Activated CD4-positive, alpha-beta memory T cell treated with anti-CD3 and anti-CD28 coated beads, Interleukin-2, amount 10 ng/mL, durations not matched to agents 7 days and 5 days (primary cell): ENCODE measurements around the gene MYOZ2. TPM values are rescaled to one million over a fixed set of nuclear protein-coding genes. Genes with fewer than 3 reads are reported as not detected.

ENCODE experiments used
- CTCF ChIA-PET: fragments of 350-600 bp; sonication (Branson Sonifier 250); formaldehyde crosslinking; loops from one replicate; lab custom pipeline; 2021; ENCODE audit warnings: antibody characterized with exemption, inconsistent platforms; lab: Charles Lee
- POLR2A ChIA-PET: fragments of 350-600 bp; sonication (Branson Sonifier 250); formaldehyde crosslinking; loops from one replicate; lab custom pipeline; 2021; ENCODE audit warnings: antibody characterized with exemption; lab: Charles Lee
- DNase-seq: peaks from one replicate; pipeline ENCODE4 v3.0.0-alpha.2; 2020
- H3K27ac Mint-ChIP-seq: one replicate; pipeline ENCODE4 v1.8.0; 2021; ENCODE audit warnings: mild to moderate bottlenecking, mixed read lengths
- H3K27me3 Mint-ChIP-seq: one replicate; pipeline ENCODE4 v1.8.0; 2021; ENCODE audit warnings: mixed read lengths
- H3K36me3 Mint-ChIP-seq: one replicate; pipeline ENCODE4 v1.8.0; 2021; ENCODE audit warnings: low read depth, mixed read lengths
- H3K4me1 Mint-ChIP-seq: one replicate; pipeline ENCODE4 v1.8.0; 2021; ENCODE audit warnings: mixed read lengths
- H3K4me3 Mint-ChIP-seq: one replicate; pipeline ENCODE4 v1.8.0; 2021; ENCODE audit warnings: mild to moderate bottlenecking, mixed read lengths
- H3K9me3 Mint-ChIP-seq: one replicate; pipeline ENCODE4 v1.8.0; 2021; ENCODE audit warnings: mixed read lengths
- total RNA-seq, 2 experiments: library from RNA; stranded (reverse); gene quantifications; one replicate each; pipeline ENCODE4 v1.2.3, GENCODE V29; 2021

Gene MYOZ2
- total RNA-seq, 2 experiments from 2014 or later = not detected

GRCh38 chr4:119110121-119110520, 25.5 kb upstream of the MYOZ2 start:
- peaks cover 4% of the 10 kb centered on the region for H3K4me1 Mint-ChIP-seq
- H3K36me3 Mint-ChIP-seq = no peaks in the 10 kb centered on the region
- H3K4me3 Mint-ChIP-seq = no peak overlapping the region
- no peaks in the 10 kb centered on the region for H3K9me3 Mint-ChIP-seq
- ChIA-PET POLR2A (no interaction called here), CTCF (no interaction called here)
- no peaks in the 10 kb centered on the region for H3K27me3 Mint-ChIP-seq
- no peak overlapping the region for H3K27ac Mint-ChIP-seq
- DNase-seq = no peak

GRCh38 chr4:119111296-119111695, 24.3 kb upstream of the MYOZ2 start:
- H3K27ac Mint-ChIP-seq = no peak overlapping the region
- ChIA-PET POLR2A (no interaction called here), CTCF (no interaction called here)
- peaks cover 2% of the 10 kb centered on the region for H3K27me3 Mint-ChIP-seq
- H3K36me3 Mint-ChIP-seq = no peaks in the 10 kb centered on the region
- no peak for DNase-seq
- H3K9me3 Mint-ChIP-seq = no peaks in the 10 kb centered on the region
- peaks cover 4% of the 10 kb centered on the region for H3K4me1 Mint-ChIP-seq
- no peak overlapping the region for H3K4me3 Mint-ChIP-seq

GRCh38 chr4:119113033-119113655, 22.5 kb upstream of the MYOZ2 start:
- no peaks in the 10 kb centered on the region for H3K36me3 Mint-ChIP-seq
- H3K27ac Mint-ChIP-seq = no peak overlapping the region
- ChIA-PET CTCF (no interaction called here), POLR2A (no interaction called here)
- H3K27me3 Mint-ChIP-seq = peaks cover 2% of the 10 kb centered on the region
- no peak overlapping the region for H3K4me3 Mint-ChIP-seq
- no peak for DNase-seq
- H3K9me3 Mint-ChIP-seq = no peaks in the 10 kb centered on the region
- peaks cover 4% of the 10 kb centered on the region for H3K4me1 Mint-ChIP-seq

- no peak for DNase-seq
- Mint-ChIP-seq H3K36me3 (no peaks in the 10 kb centered on the region), H3K4me3 (no peak overlapping the region), H3K9me3 (no peaks in the 10 kb centered on the region), H3K27ac (no peak overlapping the region), H3K4me1 (peaks cover 4% of the 10 kb centered on the region), H3K27me3 (peaks cover 2% of the 10 kb centered on the region)
- ChIA-PET POLR2A (interaction anchor here (0.6 kb wide), 1 partner anchor 27 kb away, joined by 3 read pairs; no protein-coding TSS in a partner anchor), CTCF (no interaction called here)
Measured at GRCh38 chr4:119116021-119116420, 19.6 kb upstream of the MYOZ2 start.

GRCh38 chr4:119116925-119117900, 18.4 kb upstream of the MYOZ2 start:
- H3K4me1 Mint-ChIP-seq = peaks cover 4% of the 10 kb centered on the region
- peaks cover 2% of the 10 kb centered on the region for H3K27me3 Mint-ChIP-seq
- DNase-seq = no peak
- H3K4me3 Mint-ChIP-seq = no peak overlapping the region
- no peaks in the 10 kb centered on the region for H3K36me3 Mint-ChIP-seq
- H3K9me3 Mint-ChIP-seq = no peaks in the 10 kb centered on the region
- no peak overlapping the region for H3K27ac Mint-ChIP-seq
- ChIA-PET POLR2A (interaction anchor here (0.6 kb wide), 1 partner anchor 26 kb away, joined by 3 read pairs; no protein-coding TSS in a partner anchor), CTCF (no interaction called here)

- DNase-seq = no peak
- no peak overlapping the region for H3K27ac Mint-ChIP-seq
- ChIA-PET POLR2A (no interaction called here), CTCF (no interaction called here)
- peaks cover under 1% of the 10 kb centered on the region for H3K4me1 Mint-ChIP-seq
- H3K9me3 Mint-ChIP-seq = no peaks in the 10 kb centered on the region
- H3K4me3 Mint-ChIP-seq = no peak overlapping the region
- H3K27me3 Mint-ChIP-seq = peaks cover 2% of the 10 kb centered on the region
- no peaks in the 10 kb centered on the region for H3K36me3 Mint-ChIP-seq
Measured at GRCh38 chr4:119118397-119118796, 17.2 kb upstream of the MYOZ2 start.

GRCh38 chr4:119124352-119124751, 11.3 kb upstream of the MYOZ2 start:
- ChIA-PET CTCF (no interaction called here), POLR2A (no interaction called here)
- no peak overlapping the region for H3K27ac Mint-ChIP-seq

GRCh38 chr4:119125931-119126330, 9.7 kb upstream of the MYOZ2 start:
- Mint-ChIP-seq H3K27ac (no peak overlapping the region), H3K27me3 (no peaks in the 10 kb centered on the region), H3K9me3 (no peaks in the 10 kb centered on the region), H3K36me3 (no peaks in the 10 kb centered on the region), H3K4me3 (no peak overlapping the region), H3K4me1 (no peaks in the 10 kb centered on the region)
- no peak for DNase-seq
- CTCF ChIA-PET = no interaction called here
- POLR2A ChIA-PET = no interaction called here

More at GRCh38 chr4:119124352-119124751, 11.3 kb upstream of the MYOZ2 start:
- Mint-ChIP-seq H3K36me3 (no peaks in the 10 kb centered on the region), H3K9me3 (no peaks in the 10 kb centered on the region), H3K27me3 (no peaks in the 10 kb centered on the region), H3K4me1 (no peaks in the 10 kb centered on the region), H3K4me3 (no peak overlapping the region)
- no peak for DNase-seq

- no peaks in the 10 kb centered on the region for H3K36me3 Mint-ChIP-seq
- H3K4me1 Mint-ChIP-seq = no peaks in the 10 kb centered on the region
- ChIA-PET POLR2A (no interaction called here), CTCF (no interaction called here)
- no peak overlapping the region for H3K27ac Mint-ChIP-seq
- no peak overlapping the region for H3K4me3 Mint-ChIP-seq
- no peak for DNase-seq
- H3K9me3 Mint-ChIP-seq = no peaks in the 10 kb centered on the region
- H3K27me3 Mint-ChIP-seq = no peaks in the 10 kb centered on the region
Measured at GRCh38 chr4:119128148-119128547, 7.5 kb upstream of the MYOZ2 start.

GRCh38 chr4:119130365-119131065, 5.1 kb upstream of the MYOZ2 start:
- no peak overlapping the region for H3K27ac Mint-ChIP-seq
- no peak overlapping the region for H3K4me3 Mint-ChIP-seq
- DNase-seq = no peak
- H3K27me3 Mint-ChIP-seq = no peaks in the 10 kb centered on the region
- POLR2A ChIA-PET = no interaction called here
- no peaks in the 10 kb centered on the region for H3K36me3 Mint-ChIP-seq
- H3K9me3 Mint-ChIP-seq = no peaks in the 10 kb centered on the region
- CTCF ChIA-PET = no interaction called here
- H3K4me1 Mint-ChIP-seq = no peaks in the 10 kb centered on the region

- Mint-ChIP-seq H3K9me3 (no peaks in the 10 kb centered on the region), H3K27me3 (no peaks in the 10 kb centered on the region), H3K27ac (no peak overlapping the region), H3K36me3 (no peaks in the 10 kb centered on the region), H3K4me1 (no peaks in the 10 kb centered on the region), H3K4me3 (no peak overlapping the region)
- DNase-seq = no peak
- CTCF ChIA-PET = no interaction called here
- POLR2A ChIA-PET = no interaction called here
Measured at GRCh38 chr4:119131164-119131563, 4.5 kb upstream of the MYOZ2 start.

GRCh38 chr4:119132306-119132705, 3.3 kb upstream of the MYOZ2 start:
- Mint-ChIP-seq H3K4me1 (no peaks in the 10 kb centered on the region), H3K27me3 (no peaks in the 10 kb centered on the region), H3K9me3 (no peaks in the 10 kb centered on the region), H3K36me3 (no peaks in the 10 kb centered on the region), H3K4me3 (no peak overlapping the region), H3K27ac (no peak overlapping the region)
- ChIA-PET CTCF (no interaction called here), POLR2A (no interaction called here)
- no peak for DNase-seq

GRCh38 chr4:119136546-119136945, 914 bp downstream of the MYOZ2 start:
- Mint-ChIP-seq H3K4me1 (peaks cover 9% of the 10 kb centered on the region), H3K9me3 (no peaks in the 10 kb centered on the region), H3K4me3 (no peak overlapping the region), H3K36me3 (no peaks in the 10 kb centered on the region), H3K27ac (no peak overlapping the region), H3K27me3 (no peaks in the 10 kb centered on the region)
- ChIA-PET POLR2A (no interaction called here), CTCF (no interaction called here)
- DNase-seq = no peak
